GM18507 (cell line): Measurements from ENCODE around the gene LYL1.

ENCODE experiments used
- DNase-seq: peaks from one replicate; pipeline ENCODE4 v3.0.0; 2011; ENCODE audit warnings: low read depth; ENCODE audit not compliant: insufficient read length; ENCODE audit errors: extremely low spot score
- FAIRE-seq: peaks from 2 replicates; lab custom pipeline; 2011; peaks lifted over from hg19 to GRCh38; lab: Jason Lieb, UNC

LYL1 gene

DNA sequence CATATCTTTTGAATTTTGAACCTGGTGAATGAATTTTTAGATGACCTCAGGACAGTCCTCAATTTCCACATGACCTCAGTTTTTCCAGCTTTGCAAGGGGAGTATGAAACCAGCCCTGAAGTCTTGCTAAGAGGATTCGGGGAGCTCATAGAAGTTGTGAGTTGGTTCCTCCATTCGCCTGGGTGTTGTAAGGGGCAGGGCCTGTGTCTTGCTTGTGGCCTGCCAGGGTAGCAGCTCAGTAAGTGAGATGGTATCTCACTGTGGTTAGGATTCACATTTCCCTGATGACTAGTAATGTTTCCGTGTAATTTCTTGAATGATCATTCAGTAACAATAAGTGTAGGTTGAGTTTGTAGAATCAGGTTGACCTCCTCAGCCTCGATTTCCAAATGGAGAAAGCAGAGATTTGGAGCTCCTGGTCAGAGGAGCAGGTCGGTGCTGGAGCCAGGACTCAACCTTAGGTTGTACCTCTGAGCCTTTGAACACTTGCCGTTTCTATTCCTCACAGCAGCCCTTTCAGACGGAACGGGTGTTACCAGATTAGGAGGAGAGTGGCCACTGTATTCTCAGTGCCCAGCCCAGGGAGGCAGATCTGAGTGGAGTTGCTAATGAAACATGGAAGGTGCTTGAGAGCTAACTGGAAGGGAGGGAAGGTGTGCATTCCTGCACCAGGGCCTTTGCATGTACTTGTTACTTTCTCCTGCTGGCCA, 30.0 kb upstream of the LYL1 start:
- no peak for DNase-seq
- no peak for FAIRE-seq

DNA sequence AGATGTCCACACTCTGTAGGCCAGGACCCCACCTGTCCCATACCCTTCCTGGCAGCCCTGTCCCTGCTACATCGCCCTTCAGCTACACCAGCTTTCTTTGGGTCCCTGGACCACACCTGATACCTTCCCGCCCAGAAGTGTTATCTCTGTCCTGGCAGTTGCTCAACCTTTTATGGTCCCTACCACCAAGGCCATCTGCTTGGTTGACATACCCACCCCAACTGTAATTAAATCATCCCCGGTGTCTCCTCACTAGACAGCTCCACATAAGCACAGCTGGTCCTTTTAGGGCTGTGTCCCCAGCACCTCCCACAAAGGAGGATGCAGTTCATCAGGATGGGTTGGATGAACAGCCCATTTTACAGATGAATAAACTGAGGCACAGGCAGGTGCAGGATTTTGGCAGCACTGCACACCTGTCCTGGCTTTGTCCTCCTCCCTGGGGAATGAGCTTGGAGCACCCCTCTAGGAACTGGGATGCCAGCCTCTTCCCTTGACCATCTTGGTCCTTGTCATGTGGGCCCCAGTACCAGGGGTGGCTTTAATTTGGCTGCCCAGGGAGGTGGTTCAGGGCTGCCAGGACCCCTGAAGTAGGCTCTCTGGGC, 28.3 kb upstream of the LYL1 start:
- FAIRE-seq = no peak
- no peak for DNase-seq

DNA sequence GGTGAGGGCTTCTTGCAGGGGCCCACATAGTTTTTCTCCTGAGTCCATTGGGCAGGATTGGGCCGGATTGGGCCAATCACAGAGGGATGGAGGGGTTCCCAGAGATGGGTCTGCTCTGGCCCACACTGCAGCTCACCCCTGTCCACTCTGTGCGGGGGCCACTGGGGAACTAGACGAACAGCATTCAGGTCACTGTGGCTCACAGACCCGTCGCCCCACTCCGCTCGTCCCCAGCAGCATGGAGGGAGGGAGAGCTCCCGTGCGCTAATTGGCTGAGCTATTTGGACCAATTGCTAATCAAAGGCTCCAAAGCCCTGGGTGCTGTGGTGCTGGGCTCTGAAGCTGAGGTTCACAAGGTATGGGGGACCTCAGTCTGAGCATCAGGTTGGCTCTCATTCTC, 26.7 kb upstream of the LYL1 start:
- no peak for FAIRE-seq
- DNase-seq = no peak

DNA sequence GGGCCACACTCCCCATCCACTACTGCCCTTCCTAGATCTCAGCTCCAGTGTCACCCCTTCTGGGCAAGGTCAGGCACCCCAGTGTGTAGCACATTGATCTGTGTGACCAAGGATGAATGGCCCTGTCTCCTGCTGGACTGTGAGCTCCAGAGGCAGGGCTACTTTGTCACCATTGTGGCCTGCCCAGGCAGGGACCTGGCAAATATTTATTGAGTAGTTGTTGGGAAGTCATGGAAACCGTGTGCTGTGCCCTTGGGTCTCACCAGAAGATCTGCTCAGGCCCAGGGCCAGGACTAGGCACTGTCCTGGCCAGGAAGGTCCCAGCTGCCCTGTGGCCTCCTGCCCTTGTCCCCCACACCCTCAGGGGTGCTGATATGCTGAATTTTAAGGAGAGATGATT, 25.9 kb upstream of the LYL1 start:
- DNase-seq (no peak), FAIRE-seq (no peak)

DNA sequence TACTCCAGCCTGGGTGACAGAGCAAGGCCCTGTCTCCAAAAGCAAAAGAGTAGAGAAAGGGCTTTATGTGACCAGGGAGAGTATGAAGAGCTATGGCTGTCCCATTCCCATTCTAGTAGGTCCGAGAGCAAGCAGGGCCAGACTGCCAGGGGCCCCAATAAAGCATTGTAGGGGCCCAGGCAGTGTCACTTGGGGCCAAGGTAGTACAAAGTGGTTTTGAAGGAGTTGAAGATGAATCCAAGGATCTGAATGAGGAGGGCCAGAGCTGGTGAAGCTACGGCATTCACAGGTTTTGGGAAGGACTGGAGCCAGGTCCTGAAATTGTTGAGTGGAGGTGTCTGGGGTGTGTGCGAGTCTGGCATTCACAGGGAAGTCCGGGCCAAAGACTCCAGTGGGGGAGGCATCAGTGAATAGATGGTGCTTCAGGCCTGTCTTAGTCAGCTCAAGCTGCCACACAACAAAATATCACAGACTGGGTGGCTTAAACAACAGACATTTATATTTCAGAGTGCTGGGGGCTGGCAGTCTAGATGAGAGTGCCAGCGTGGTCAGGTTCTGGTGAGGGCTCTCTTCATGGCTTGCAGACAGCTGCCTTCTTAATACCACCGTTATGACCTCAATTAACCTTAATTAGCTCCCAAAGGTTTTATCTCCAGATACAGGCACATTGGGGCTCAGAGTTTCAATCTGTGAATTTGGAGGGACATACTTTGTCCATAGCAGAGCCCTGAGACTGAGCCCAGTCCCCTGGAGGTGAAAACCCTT, 25.3 kb upstream of the LYL1 start:
- DNase-seq = no peak
- FAIRE-seq = no peak

DNA sequence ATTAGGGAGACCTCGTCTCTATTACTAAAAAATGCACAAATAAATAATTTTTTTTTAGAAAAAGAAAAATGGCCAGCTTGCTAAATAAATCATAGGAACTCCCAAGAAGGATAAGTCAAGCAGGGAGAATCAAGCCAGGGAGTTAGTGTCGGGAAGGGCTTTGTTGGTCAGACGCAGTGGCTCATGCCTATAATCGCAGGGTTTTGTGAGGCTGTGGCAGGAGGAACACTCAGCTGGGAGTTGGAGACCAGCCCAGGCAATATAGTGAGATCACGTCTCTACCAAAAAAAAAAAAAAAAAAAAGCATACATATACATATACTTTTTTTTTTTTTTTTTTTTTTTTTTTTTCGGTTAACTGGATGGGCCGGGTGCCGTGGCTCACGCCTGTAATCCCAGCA, 24.4 kb upstream of the LYL1 start:
- DNase-seq (no peak), FAIRE-seq (no peak)

DNA sequence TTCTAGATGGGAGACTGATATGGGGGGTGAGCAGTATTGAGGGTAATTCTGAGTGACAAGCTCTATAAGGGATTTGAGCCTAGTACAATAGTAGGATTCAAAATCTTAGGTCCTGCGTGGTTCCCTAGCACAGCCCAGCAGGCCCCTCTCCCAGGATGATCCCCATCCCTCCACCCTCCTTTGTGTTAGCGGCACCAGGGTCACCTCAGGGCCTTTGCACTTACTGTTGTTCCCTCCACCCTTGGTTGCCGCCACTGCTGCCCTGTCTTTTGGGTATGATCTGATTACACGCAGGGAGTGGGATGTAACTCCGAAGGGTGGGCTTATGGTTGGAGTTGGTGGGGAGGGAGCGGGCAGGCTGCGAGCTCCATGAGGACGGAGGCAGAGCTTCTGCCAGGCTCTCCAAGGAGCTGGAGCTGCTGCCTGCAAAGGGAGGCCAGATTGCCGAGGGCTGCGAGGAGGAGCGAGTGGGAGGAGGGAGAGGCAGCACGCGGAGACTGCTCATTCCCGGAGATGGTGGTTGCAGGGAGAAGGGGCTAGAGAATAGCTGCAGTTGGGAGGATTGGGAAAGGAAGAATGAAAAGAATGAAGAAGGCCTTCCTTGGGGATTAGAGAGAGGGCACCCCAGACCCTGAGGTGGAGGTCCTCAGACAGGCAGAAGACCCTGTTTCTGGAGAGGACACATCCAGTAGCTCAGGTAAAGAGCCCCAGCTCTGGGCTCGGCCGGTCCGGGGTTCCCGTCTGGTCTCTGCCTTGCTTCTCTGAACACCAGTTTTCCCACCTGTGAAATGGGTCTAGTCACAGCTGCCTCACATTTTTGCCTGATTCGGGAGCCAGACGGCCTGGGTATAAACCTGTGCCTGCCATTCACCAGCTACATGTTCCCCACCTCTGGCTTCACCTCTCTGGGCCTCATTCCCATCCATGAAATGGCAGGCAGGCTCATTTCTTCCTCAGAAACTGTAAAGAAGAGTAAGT, 20.6 kb upstream of the LYL1 start:
- DNase-seq (no peak), FAIRE-seq (no peak)

DNA sequence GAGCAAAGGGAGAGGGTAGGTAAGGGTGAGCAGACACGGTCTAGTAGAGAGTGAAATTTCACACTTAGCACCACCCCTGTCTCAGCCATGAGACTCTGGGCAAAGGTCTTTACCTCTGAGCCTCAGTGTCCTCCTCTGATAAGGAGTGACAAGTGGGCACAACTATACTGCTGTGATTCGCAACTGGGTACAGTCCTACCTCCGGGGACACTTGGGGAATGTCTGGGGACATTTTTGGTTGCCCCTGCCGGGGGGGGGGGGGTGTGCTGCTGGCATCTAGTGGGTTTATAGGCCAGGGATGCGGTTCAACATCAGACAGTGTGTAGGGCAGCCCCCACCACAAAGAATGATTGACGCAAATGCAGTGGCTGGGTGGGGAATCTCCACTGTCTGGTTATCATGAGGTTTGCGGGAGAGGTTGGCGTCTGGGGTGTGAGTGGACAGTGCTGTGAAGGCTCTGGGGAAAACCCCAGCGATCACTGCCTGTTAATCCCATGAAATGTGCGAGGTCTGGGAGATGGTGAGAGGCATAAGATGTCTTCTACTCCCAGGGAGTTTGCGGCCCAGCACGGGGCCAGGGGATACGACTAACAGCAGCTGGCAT, 19.7 kb upstream of the LYL1 start:
- DNase-seq = no peak
- no peak for FAIRE-seq

DNA sequence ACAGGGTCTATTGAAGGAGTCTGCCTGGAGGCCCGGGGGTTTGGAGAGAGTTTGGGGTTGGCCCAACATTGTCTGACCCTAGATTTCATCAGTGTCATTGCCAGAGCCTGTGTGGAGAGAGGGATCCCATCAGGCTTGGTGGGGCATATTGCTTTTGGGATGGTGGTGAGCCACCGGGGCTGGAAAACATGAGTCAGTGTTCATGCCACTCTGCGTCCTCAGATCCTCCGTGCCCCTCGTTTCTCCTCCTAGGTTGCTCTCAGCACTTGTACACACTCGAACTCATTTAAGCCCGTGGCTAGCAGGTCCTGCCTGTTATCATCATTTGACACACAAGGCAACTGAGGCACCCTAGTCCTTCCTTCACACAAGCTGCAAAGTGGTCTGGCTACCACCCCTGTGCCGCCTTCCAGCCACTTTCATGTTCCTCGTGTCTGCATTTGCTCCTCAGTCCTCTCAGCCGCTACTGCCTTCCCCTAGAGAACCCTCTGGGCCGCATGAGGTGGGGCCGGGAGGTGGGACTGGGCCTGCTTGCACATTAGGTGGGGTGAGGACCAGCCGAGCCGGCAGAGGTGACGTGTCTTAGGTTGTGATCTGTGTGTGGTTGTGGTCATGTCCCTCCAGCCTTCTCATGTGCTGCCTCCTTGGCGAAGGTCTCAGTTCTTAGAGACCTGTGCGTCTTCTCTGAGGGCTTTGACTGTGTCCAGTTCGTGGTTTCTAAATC, 19.1 kb upstream of the LYL1 start:
- peak; percentile 70 for FAIRE-seq
- DNase-seq = no peak

DNA sequence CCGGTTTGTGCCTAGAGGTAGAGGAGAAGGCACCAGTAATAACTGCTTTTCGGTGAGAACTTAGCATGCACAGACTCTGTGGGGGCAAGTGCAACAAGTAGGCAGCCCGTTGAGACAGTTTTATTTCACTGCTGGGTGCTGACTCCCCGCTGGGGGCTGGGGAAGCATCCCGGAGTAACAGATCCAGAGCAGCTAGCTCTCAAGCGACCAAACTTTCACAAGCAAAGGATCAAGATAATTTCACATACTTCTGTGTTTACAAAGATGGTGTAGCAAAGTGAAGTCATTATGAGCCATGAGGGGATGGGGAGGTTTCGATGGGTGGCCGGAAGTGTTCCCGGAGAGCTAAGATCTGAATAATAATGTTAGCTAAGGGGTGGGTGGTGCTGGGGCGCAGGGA, 18.2 kb upstream of the LYL1 start:
- DNase-seq (no peak), FAIRE-seq (no peak)

DNA sequence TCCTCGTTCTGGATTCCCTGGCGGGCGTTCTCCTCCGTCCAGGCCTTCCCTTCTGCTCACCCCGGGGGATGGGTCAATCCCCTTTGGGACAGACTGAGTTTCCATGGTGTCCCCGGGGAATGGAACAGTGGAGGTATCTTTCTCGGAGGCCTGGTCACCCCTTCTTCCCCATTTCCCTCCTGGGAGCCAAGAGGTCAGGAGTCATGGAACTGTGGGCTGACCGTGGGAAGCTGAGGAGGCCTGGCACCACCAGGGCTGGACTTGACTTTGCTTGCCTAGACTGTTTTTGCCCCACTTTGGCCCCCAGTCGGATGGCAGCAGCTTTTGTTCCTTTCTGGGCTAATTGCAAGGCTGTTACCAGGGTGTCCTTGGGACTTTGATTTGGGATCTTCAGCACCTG, 17.4 kb upstream of the LYL1 start:
- DNase-seq = no peak
- no peak for FAIRE-seq

DNA sequence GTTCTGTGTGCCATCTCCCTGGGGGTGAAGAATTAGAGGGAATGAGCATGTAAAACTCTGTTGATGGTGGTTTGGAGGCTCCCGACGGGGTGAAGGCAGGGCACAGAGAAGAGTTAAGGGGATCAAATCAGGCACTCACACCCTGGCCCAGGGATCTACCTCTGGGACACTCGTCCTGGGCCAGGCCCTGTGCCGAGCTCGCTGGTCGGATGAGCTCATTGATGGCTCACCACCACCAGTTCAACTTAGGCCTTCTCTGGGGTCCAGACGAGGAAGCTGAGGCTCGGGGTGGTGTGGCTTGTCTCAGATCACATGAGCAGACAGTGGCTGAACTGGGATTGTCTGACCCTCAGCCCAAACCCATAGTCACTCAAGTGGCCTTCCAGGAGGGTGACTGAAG, 17.0 kb upstream of the LYL1 start:
- FAIRE-seq = no peak
- DNase-seq = no peak

DNA sequence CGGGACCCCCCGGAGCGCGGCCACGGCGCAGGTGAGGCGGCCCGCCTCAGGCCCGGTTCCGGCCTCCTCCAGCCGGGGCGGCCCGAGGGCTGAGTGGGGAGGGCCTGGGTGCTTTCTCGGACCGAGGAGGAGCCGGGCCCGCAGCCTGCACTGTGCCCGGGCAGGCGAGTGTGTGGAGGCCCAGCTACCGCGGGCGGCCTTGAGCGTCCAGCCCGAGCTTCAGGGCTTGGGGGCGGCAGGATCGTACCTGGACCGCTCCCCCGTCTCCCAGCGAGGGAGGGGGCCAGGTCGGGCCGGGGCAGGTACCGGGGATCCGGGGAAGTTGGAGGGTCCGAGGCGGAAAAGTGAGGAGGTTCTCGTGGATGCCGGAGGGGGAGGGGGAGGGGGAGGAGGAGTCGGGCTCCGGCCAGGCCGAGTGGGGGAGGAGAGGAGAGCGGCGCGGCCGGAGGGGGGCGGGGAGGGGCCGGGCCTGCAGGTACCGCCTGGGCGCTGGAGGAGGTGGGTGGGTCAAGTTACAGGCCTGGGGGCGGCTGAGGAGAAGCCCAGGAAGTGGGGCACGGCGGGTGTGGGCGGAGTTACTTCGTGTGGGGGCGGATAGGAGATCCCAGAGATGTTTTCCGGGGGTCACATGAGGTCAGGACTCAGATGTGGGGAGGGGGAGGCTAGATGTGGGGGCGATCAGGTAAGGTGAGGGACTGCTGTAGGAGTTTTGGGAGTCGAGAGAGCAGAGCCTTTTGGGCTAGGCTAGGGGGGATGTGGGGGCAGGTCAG, 16.0 kb upstream of the LYL1 start:
- FAIRE-seq (peak; percentile 26), DNase-seq (no peak)

DNA sequence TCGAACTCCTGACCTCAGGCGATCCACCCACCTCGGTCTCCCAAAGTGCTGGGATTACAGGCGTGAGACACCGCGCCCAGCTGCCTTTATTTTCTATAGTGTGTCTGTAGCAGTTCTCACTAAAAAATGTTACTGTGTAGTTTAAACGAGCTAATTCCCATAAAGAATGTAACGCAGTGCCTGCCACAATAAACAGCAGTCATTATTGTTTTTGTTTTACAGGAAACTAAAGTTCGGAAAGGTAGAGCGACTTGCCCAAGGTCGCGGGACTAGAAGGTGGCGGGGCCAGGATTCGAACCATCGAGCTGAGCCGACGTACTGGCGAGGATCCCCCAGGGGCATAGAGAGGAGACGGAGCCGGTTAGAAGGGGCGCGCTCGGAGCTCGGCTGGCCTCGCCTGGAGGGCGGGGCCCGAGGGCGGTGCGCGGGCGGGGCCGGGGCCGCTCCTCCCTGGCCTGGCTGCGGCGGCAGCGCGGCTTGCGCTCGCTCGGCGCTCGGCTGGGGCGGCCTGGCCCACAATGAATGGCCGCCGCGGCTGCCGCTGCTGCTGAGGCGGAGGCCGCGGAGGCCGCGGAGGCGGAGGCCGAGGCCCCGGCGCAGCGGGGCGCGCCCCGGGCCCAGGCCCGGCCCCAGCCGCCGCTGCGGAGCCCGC, 15.2 kb upstream of the LYL1 start, which contains the start of gene NACC1:
Gene NACC1, plus strand, starts transcription at position 493 of the 652 bp plus-strand sequence. CDS start 16,944 bp downstream, outside the sequence.
- FAIRE-seq (peak; percentile 84), DNase-seq (peak; percentile 96)

DNA sequence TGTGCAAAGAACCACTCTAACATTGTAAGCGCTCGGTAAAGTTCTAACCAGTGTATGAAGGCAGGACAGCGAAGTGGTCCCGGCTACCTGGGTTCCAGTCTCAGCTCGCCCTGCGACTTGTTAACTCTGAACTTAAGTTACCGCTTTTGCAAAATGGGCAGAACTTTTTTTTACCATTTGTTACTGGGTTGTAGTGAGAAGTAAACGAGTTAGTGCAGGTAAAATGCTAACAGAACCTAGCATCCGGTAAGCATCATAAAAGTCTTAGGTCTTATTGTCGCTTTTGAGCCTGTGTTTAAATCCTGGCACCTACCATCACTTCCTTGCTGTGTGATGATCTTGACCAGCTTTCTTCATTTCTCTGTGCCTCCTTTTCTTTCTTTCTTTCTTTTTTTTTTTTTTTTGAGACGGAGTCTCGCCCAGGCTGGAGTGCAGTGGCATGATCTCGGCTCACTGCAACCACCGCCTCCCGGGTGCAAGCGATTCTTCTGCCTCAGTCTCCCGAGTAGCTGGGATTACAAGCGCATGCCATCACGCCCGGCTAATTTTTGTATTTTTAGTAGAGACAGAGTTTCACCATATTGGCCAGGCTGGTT, 14.6 kb upstream of the LYL1 start:
- DNase-seq (no peak), FAIRE-seq (no peak)

DNA sequence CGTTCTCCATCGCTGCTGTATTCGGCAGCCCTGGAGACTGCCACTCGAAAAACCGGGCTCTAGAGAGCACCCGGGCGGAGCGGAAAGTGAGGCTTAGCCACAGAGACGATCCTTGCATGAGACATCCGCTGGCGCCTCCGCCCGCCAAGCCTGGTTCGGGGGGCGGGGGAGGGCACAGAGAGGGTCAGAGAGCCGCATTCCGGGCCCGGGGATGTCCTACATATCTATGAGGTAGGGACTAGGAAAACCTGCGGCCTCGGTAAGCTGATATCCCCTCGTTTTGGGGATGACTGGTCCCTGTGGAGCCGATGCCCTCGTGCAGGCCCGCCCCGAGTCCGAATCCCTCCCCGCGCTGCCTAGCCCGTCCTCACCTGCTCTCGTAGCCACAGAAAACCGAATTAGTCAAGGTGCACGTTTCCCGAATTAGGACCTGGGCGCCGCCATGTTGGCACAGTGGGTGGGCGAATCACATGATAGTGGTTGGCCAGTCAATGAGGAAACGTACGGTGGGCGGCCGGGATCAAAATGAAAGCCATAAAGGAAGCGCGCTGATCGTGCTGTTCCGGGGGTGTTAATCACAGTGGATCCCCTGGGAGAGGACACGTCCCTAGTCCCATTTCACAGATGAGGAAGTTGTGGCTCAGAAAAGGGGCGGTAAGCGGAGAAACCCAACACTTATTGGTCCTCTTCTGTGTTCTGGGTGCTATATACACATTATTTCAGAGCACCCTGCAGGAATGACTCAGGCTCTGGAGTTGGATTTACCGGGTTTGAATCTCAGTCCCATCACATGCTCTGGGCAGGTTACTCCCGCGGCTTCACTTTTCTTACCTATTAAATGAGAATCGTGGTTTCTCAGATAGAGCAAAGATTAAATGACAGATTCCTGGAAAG, 13.9 kb upstream of the LYL1 start, which contains the start of gene TRMT1:
Gene TRMT1, minus strand, starts transcription at position 459 of the 894 bp plus-strand sequence. Its CDS starts 341 bp downstream, at position 118.
- FAIRE-seq = peak; percentile 94
- peak; percentile 84 for DNase-seq
